NCI-H1694 treated with DMSO at 0.1 percent for 48 hours (cell line): ENCODE measurements around the gene DCTN3.

ENCODE experiments used
- DNase-seq: peaks from one replicate; lab custom pipeline; 2025; lab: John Stamatoyannopoulos, UW

Gene DCTN3

DNA sequence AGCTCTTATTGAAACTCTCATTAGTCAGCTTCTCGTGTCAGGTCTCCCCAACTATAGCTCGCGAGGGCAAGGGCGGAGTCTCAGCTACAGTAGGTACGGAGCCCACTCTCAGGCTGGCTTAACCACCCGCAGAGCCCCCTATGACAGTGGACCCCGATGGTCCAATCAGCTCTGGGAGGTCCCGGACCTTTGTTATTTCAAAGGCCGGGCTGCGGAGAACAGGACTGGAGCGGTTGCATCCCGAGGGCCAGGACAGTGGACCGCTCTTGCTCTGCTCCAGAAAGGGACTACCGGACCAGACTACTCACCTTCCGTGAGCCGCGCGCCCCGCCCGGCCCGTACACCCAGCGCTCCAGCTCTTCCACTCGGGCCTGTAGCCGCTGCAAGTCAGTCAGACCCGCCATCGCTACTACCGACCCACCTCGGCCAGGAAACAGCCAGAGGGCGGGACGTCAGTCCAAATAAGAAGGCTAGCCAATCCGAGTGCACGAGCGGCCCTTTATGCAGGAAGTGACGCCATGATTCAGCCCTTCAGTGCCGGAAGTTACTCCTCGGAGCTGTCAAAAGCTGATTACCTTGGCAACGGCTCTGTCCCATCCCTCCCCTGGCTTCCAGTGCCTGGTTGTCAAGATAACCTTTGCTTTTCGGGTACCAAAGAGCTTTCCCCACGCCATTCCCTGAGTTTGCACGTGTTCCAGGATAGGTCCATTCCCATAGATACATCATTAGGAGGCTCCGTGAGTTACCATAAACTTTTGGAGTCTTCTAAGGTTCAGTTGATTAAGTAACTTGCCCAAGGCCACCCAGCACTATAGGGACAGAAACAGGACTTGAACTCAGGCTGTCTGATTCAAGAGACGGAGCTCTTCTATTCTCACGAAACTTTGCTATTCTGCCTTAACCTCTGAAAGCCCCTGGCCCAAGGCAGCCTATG, at the start of gene DCTN3:
TSS of gene DCTN3 (minus strand) at position 435 of the 934 bp plus-strand sequence. CDS start at position 404, 31 bp downstream.
- DNase-seq = peak; percentile 92

GRCh38 chr9:34665381-34666250, 45.3 kb upstream of the DCTN3 start:
- DNase-seq = peak; percentile 86

GRCh38 chr9:34665067-34665380, 44.7 kb upstream of the DCTN3 start:
- DNase-seq = no peak

- peak; percentile 53 for DNase-seq
Measured at GRCh38 chr9:34664281-34665066, 44.2 kb upstream of the DCTN3 start.

DNA sequence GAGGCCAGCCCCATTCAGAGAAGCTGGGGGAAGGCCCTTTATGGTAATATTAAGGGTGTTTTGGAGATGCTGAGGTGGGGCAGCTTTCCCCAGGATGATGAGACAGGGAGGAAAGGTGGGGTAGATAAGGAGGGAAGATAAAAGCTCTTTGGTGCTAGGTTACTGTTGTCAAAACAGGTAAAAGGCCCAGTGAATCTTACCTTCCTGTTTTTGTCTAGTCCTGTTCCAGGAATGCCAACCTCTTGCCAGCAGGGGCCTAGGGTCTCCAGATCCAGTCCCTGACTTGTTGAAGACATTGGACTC, 43.0 kb upstream of the DCTN3 start:
- no peak for DNase-seq

- no peak for DNase-seq
Measured at GRCh38 chr9:34662526-34663302, 42.4 kb upstream of the DCTN3 start, which contains the start of gene CCL27. Gene CCL27, minus strand, starts transcription at chr9:34662657. Its CDS starts 24 bp downstream, at chr9:34662633.

- no peak for DNase-seq
Measured at GRCh38 chr9:34659592-34660253, 39.4 kb upstream of the DCTN3 start.

- DNase-seq = no peak
Measured at GRCh38 chr9:34658461-34658860, 38.2 kb upstream of the DCTN3 start.

DNA sequence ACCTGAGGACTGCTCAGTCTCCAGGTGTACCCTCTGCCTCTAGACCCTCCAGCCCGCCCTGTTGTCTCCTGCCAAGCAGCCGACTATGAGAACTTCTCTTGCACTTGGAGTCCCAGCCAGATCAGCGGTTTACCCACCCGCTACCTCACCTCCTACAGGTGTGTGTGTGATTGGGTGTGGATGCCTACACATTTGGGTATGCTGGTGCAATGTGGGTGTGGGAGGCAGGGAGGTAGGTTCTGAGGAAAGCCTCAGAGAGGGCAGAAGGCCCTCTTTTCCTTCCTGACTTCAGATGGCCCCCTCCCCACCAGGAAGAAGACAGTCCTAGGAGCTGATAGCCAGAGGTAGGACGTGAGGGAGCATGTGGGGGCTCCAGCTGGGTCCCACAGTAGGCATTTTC, 36.7 kb upstream of the DCTN3 start:
- DNase-seq = no peak

GRCh38 chr9:34655394-34655793, 35.1 kb upstream of the DCTN3 start:
- no peak for DNase-seq

- peak; percentile 85 for DNase-seq
Measured at GRCh38 chr9:34654323-34655051, 34.2 kb upstream of the DCTN3 start.

GRCh38 chr9:34653151-34654072, 33.1 kb upstream of the DCTN3 start:
- DNase-seq = peak; percentile 62

DNA sequence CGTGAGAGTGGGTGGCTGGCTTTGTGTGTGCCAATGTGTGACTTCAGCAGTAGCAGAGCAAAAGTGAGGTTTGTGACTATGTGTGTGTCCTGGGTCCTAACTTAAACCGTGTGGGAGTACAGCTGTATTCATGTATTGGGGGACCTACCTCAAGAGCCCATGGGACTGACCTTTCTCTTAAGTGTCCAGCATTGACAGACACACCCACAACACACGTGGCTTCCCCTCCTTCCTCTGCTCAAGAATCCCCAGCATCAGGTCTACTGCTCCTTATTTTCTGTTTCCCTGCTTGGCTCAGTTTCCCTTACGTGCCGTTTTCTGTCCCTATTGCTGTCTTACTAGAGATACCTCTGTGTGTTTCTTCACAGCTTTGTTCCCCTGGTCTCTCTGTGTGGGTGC, 32.3 kb upstream of the DCTN3 start:
- no peak for DNase-seq

- DNase-seq = peak; percentile 81
Measured at GRCh38 chr9:34651876-34652601, 31.7 kb upstream of the DCTN3 start, which contains the start of gene IL11RA. Gene IL11RA, plus strand, starts transcription at chr9:34652185. Its CDS starts 3,033 bp downstream, at chr9:34655218.

DNA sequence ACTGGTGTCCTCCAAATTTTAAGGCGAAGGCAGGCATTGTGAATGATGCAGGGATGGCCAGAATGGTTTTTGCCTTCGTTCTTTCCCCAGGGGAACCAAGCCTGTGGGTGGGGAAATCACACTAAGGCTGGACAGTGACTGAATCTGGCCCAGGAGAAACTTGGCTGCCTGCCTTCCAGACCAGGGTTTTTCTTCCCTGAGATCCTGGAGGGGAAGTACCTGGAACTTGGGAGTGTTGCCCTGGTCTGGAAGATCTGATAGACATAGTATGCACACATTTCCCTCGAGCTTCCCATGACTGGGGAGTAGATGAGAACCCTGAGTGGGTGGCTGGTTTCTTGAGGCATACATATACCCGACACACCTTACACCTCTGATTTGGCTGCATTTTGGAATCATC, 31.0 kb upstream of the DCTN3 start:
- no peak for DNase-seq

DNA sequence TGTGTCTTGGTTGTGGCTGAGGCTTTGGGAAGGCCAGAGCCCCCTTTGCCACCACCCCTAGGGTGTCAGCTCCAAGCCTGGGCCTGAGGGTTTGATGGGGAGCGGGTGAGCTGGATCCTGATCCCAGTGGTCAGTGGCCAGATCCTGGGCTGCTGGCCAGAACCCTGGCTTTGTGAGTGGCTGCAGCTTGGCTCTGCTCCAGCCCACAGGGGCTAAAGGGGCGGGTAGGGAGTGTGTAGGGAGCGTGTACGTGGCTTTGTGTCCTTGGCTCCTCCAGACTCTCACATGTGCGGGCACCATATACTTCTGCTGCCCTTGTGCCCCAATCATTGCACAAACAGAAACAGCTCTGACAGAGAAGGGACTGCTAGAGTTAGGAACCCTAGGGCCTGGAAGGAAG, 30.5 kb upstream of the DCTN3 start:
- no peak for DNase-seq

GRCh38 chr9:34648673-34649072, 28.4 kb upstream of the DCTN3 start:
- DNase-seq = no peak

- no peak for DNase-seq
Measured at GRCh38 chr9:34647651-34648050, 27.4 kb upstream of the DCTN3 start.
